ENCODE results near the gene MTMR10. TPM values are rescaled to one million over a fixed set of nuclear protein-coding genes. Genes with fewer than 3 reads are reported as not detected.

Gene MTMR10
- total RNA-seq, 1 experiment from 2014 or later, result 23.2 TPM

- peak; percentile 83 for DNase-seq
- H3K27me3 ChIP-seq (ENCODE audit: insufficient read depth, low read length), result no peaks in the 10 kb centered on the region
- Mint-ChIP-seq H3K4me3 (peak overlapping the region in 1 of 2 experiments; percentile 28; a peak in 3 of 5 replicates), H3K27ac (peak overlapping the region; percentile 95 to 100 (median 98)), H3K4me1 (peaks cover 40 to 41% of the 10 kb centered on the region in 2 experiments), H3K27me3 (ENCODE audit: low read depth) (no peaks in the 10 kb centered on the region), H3K9me3 (no peaks in the 10 kb centered on the region), H3K36me3 (ENCODE audit: insufficient read depth in 1 of 3, low read depth in 3 of 3) (peaks cover 20 to 73% (median 68%) of the 10 kb centered on the region in 3 experiments; a peak in 6 of 7 replicates)
- peak overlapping the region; percentile 89 for H3K18ac ChIP-seq (ENCODE audit: insufficient read length, low read depth, low read length)
- H3K23me2 ChIP-seq (ENCODE audit: insufficient read length, low read depth, low read length, poor library complexity, severe bottlenecking), result no peaks in the 10 kb centered on the region
- peak overlapping the region; percentile 70 for H4K91ac ChIP-seq (ENCODE audit: insufficient read length, low read depth, low read length)
- no peak overlapping the region for H3K56ac ChIP-seq (ENCODE audit: insufficient read length, low read depth, low read length)
- no peak overlapping the region for H2BK20ac ChIP-seq (ENCODE audit: low read depth, low read length, poor library complexity, severe bottlenecking)
- WGBS (ENCODE audit: extremely low coverage, insufficient read length, low lambda C conversion rate), result no CpG with 5 or more reads among the region's 14 CpGs
- no peak overlapping the region for H2BK5ac ChIP-seq (ENCODE audit: insufficient read length, low read length)
- H2BK15ac ChIP-seq (ENCODE audit: low read depth, low read length), result no peak overlapping the region
- H3K4me2 ChIP-seq (ENCODE audit: insufficient read depth, insufficient read length, low read length), result peak overlapping the region; percentile 28
- H2BK12ac ChIP-seq (ENCODE audit: insufficient read length, low read depth, low read length), result peak overlapping the region; percentile 66
- no peak overlapping the region for H3K4ac ChIP-seq (ENCODE audit: low read depth, low read length)
- TF ChIP-seq CTCF (conservative IDR thresholded peaks at IDR 0.05), result no peak
- H3T11ph ChIP-seq (ENCODE audit: low read length), result no peak overlapping the region
- peak overlapping the region; percentile 84 for H3K14ac ChIP-seq (ENCODE audit: insufficient read depth, low read length)
- H4K20me1 ChIP-seq (ENCODE audit: control insufficient read depth, insufficient read depth, insufficient read length), result no peaks in the 10 kb centered on the region
- peak overlapping the region; percentile 97 for H3K27ac ChIP-seq (ENCODE audit: insufficient read length, low read depth, low read length)
- no peak overlapping the region for H2AFZ ChIP-seq (ENCODE audit: low read length)
- peak overlapping the region; percentile 6 for H3K9ac ChIP-seq (ENCODE audit: extremely low read depth, insufficient read length, low read length)
- H2BK120ac ChIP-seq (ENCODE audit: low read depth, low read length, poor library complexity, severe bottlenecking), result no peak overlapping the region
- no peaks in the 10 kb centered on the region for H3K9me3 ChIP-seq (ENCODE audit: control insufficient read depth, low read depth, low read length)
- H2AK5ac ChIP-seq (ENCODE audit: insufficient read length, low read length), result no peak overlapping the region
- H3K79me1 ChIP-seq (ENCODE audit: insufficient read depth, low read depth, low read length, poor library complexity, severe bottlenecking), result no peaks in the 10 kb centered on the region
- H3K79me2 ChIP-seq (ENCODE audit: insufficient read depth, low read length), result no peaks in the 10 kb centered on the region
- H3K4me1 ChIP-seq (ENCODE audit: insufficient read depth, low read length), result peaks cover 7% of the 10 kb centered on the region; the same call in 1 of the 2 replicates
- H4K5ac ChIP-seq (ENCODE audit: insufficient read length, low read depth, low read length), result no peak overlapping the region
- H3K23ac ChIP-seq (ENCODE audit: insufficient read length, low read depth, low read length), result no peak overlapping the region
- no peak overlapping the region for H4K8ac ChIP-seq (replicated peaks; ENCODE audit: insufficient read length, low read depth, low read length)
Measured at GRCh38 chr15:30922480-30923311, 68.7 kb downstream of the MTMR10 start.

All from H9 (cell line).